HepG2 (cell line): ENCODE measurements around the gene SULT1C4. TPM values are rescaled to one million over a fixed set of nuclear protein-coding genes. Genes with fewer than 3 reads are reported as not detected.
A peak's percentile ranks its signal among the peaks of the same experiment; 100 is the strongest.

Experiments used
- CBX2 ChIP-seq, 2 experiments: fragments of 200-600 bp in 1 of 2; sonication (generic); formaldehyde crosslinking in 1 of 2; IDR thresholded peaks; 2 replicates each; pipeline versions ENCODE4 v1.7.0 to v1.8.1; 2018 to 2022; ENCODE audit warnings: low read depth in 2 of 2, low read length in 1 of 2, mild to moderate bottlenecking in 1 of 2, missing genetic modification reagents in 1 of 2
- CCDC6 ChIP-seq: sonication (generic); formaldehyde crosslinking; IDR thresholded peaks from 2 replicates; pipeline ENCODE4 v1.8.1; 2022; ENCODE audit warnings: mild to moderate bottlenecking, missing genetic modification reagents, moderate library complexity
- DR1 ChIP-seq: sonication (generic); formaldehyde crosslinking; IDR thresholded peaks from 2 replicates; pipeline ENCODE4 v1.8.0; 2021; ENCODE audit warnings: mild to moderate bottlenecking, missing genetic modification reagents, inconsistent platforms
- FLYWCH1 ChIP-seq: sonication (generic); formaldehyde crosslinking; IDR thresholded peaks from 2 replicates; pipeline ENCODE4 v1.8.1; 2023; ENCODE audit warnings: mild to moderate bottlenecking, missing genetic modification reagents
- HOXA7 ChIP-seq: sonication (generic); formaldehyde crosslinking; IDR thresholded peaks from 2 replicates; pipeline ENCODE4 v1.8.1; 2022; ENCODE audit warnings: mild to moderate bottlenecking, missing genetic modification reagents, moderate library complexity
- NFYC ChIP-seq: IDR thresholded peaks from 2 replicates; pipeline ENCODE4 v1.6.1; 2016; ENCODE audit warnings: missing genetic modification reagents, missing compliant biosample characterization
- RARA ChIP-seq: IDR thresholded peaks from 2 replicates; pipeline ENCODE4 v1.6.1; 2016; ENCODE audit warnings: missing genetic modification reagents, missing compliant biosample characterization
- RFXAP ChIP-seq: sonication (generic); formaldehyde crosslinking; IDR thresholded peaks from 2 replicates; pipeline ENCODE4 v1.4.0; 2020; ENCODE audit warnings: missing genetic modification reagents, borderline replicate concordance
- SALL2 ChIP-seq: sonication (generic); formaldehyde crosslinking; IDR thresholded peaks from 2 replicates; pipeline ENCODE4 v1.8.1; 2023; ENCODE audit warnings: mild to moderate bottlenecking, missing genetic modification reagents, inconsistent platforms
- SRSF9 ChIP-seq: fragments of 200-400 bp; formaldehyde crosslinking; IDR thresholded peaks from 2 replicates; pipeline ENCODE4 v1.6.1; 2018; ENCODE audit warnings: borderline replicate concordance, mild to moderate bottlenecking, low read depth, low read length; ENCODE audit not compliant: insufficient read depth, poor library complexity, severe bottlenecking
- ZNF775 ChIP-seq: sonication (generic); formaldehyde crosslinking; IDR thresholded peaks from 2 replicates; pipeline ENCODE4 v1.4.0; 2020; ENCODE audit warnings: missing genetic modification reagents, mild to moderate bottlenecking, moderate library complexity, borderline replicate concordance
- ZNF788 ChIP-seq: sonication (generic); formaldehyde crosslinking; IDR thresholded peaks from 2 replicates; pipeline ENCODE4 v1.5.0; 2020; ENCODE audit warnings: mild to moderate bottlenecking, missing genetic modification reagents, borderline replicate concordance
- polyA plus RNA-seq, 8 experiments: library from polyadenylated mRNA; depleted of rRNA in 3 of 8; stranded (reverse) in 7 of 8; unstranded in 1 of 8; fragments of >200 nt; fragmentation: Illumina TruSeq in 4 of 8; extraction: Trizol in 4 of 8; gene quantifications; 2 replicates each; pipeline versions ENCODE4 v1.2.1 to v1.2.3, GENCODE V29; 2011 to 2016; ENCODE audit warnings: low read depth in 4 of 8, missing spikeins in 1 of 8, mixed read lengths in 1 of 8; ENCODE audit not compliant: insufficient read depth in 1 of 8
- total RNA-seq, 5 experiments: library from RNA; depleted of rRNA; stranded (reverse); fragments of >200 nt; fragmentation: Illumina TruSeq; extraction: Trizol; gene quantifications; 2 replicates each; pipeline ENCODE4 v1.2.3, GENCODE V29; 2016; ENCODE audit warnings: low read depth in 1 of 5
- TF ChIP-seq, protein P1 (sequence below), 2 experiments: IDR thresholded peaks; 2 replicates each; pipeline ENCODE4 v1.6.1; 2011 to 2012; ENCODE audit warnings: low read length in 2 of 2, borderline replicate concordance in 1 of 2, low read depth in 1 of 2, mild to moderate bottlenecking in 1 of 2, moderate library complexity in 1 of 2
- TF ChIP-seq, protein P2 (sequence below): sonication (generic); formaldehyde crosslinking; IDR thresholded peaks from 2 replicates; pipeline ENCODE4 v1.4.0; 2020; ENCODE audit warnings: mild to moderate bottlenecking, missing genetic modification reagents
- TF ChIP-seq, protein P3 (sequence below): sonication (generic); formaldehyde crosslinking; IDR thresholded peaks from 2 replicates; pipeline ENCODE4 v1.4.0; 2020; ENCODE audit warnings: mild to moderate bottlenecking, missing genetic modification reagents
- TF ChIP-seq, protein P4 (sequence below): sonication (generic); formaldehyde crosslinking; IDR thresholded peaks from 2 replicates; pipeline ENCODE4 v1.4.0; 2020; ENCODE audit warnings: mild to moderate bottlenecking, low read depth, missing genetic modification reagents
- TF ChIP-seq, protein P5 (sequence below): sonication (generic); formaldehyde crosslinking; IDR thresholded peaks from 2 replicates; pipeline ENCODE4 v1.5.1; 2020; ENCODE audit warnings: missing genetic modification reagents, mild to moderate bottlenecking, borderline replicate concordance

SULT1C4 gene
- total and polyA plus RNA-seq, 2 of the 13 experiments (the other 11 are each of a cell fraction or from before 2014, with no cell fraction given) = 1.3 to 8.6 TPM

DNA sequence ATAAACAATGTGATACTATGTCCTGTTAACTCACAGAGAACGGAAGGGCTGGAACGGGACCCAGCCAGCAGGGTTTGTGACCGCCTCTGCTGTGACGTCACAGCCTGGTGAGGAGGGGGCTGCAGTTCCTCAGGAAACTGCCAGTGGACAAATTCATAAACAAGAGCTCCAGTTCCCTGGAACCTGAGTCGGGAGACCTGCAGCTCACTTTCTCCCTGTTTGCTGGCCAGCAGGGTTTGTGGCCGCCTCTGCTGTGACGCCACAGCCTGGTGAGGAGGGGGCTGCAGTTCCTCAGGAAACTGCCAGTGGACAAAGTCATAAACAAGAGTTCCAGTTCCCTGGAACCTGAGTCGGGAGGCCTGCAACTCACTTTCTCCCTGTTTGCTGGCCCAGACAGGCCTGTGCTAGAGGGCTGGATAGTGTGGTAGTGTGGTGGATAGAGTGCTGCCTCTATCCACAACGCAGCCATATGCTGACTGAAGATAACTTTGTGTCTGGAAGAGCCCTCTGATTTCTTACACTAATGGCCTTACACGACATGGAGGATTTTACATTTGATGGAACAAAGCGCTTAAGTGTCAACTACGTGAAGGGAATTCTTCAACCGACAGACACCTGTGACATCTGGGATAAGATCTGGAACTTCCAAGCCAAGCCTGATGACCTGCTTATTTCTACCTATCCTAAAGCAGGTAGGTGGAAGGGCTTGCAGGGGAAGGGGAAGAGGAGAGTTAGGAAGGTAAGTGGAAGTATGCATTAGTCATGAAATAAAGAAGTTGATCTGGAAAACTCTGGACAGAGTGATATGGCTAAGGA, at the start of gene SULT1C4 (continued):
- TF ChIP-seq, protein P1, sequence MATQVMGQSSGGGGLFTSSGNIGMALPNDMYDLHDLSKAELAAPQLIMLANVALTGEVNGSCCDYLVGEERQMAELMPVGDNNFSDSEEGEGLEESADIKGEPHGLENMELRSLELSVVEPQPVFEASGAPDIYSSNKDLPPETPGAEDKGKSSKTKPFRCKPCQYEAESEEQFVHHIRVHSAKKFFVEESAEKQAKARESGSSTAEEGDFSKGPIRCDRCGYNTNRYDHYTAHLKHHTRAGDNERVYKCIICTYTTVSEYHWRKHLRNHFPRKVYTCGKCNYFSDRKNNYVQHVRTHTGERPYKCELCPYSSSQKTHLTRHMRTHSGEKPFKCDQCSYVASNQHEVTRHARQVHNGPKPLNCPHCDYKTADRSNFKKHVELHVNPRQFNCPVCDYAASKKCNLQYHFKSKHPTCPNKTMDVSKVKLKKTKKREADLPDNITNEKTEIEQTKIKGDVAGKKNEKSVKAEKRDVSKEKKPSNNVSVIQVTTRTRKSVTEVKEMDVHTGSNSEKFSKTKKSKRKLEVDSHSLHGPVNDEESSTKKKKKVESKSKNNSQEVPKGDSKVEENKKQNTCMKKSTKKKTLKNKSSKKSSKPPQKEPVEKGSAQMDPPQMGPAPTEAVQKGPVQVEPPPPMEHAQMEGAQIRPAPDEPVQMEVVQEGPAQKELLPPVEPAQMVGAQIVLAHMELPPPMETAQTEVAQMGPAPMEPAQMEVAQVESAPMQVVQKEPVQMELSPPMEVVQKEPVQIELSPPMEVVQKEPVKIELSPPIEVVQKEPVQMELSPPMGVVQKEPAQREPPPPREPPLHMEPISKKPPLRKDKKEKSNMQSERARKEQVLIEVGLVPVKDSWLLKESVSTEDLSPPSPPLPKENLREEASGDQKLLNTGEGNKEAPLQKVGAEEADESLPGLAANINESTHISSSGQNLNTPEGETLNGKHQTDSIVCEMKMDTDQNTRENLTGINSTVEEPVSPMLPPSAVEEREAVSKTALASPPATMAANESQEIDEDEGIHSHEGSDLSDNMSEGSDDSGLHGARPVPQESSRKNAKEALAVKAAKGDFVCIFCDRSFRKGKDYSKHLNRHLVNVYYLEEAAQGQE (IDR thresholded peaks at IDR 0.05; ENCODE audit: borderline replicate concordance in 1 of 2, low read depth in 1 of 2, low read length in 2 of 2) = no peak
- TF ChIP-seq ZNF788 = no peak
- TF ChIP-seq CCDC6 (CRISPR knock-in tag) = no peak
- TF ChIP-seq, protein P2, sequence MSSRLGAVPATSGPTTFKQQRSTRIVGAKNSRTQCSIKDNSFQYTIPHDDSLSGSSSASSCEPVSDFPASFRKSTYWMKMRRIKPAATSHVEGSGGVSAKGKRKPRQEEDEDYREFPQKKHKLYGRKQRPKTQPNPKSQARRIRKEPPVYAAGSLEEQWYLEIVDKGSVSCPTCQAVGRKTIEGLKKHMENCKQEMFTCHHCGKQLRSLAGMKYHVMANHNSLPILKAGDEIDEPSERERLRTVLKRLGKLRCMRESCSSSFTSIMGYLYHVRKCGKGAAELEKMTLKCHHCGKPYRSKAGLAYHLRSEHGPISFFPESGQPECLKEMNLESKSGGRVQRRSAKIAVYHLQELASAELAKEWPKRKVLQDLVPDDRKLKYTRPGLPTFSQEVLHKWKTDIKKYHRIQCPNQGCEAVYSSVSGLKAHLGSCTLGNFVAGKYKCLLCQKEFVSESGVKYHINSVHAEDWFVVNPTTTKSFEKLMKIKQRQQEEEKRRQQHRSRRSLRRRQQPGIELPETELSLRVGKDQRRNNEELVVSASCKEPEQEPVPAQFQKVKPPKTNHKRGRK (CRISPR knock-in tag) = no peak
- no peak for TF ChIP-seq CBX2 (IDR thresholded peaks at IDR 0.05; ENCODE audit: low read depth, low read length)
- TF ChIP-seq CBX2 (CRISPR knock-in tag; IDR thresholded peaks at IDR 0.05; ENCODE audit: low read depth) = no peak
- TF ChIP-seq, protein P3, sequence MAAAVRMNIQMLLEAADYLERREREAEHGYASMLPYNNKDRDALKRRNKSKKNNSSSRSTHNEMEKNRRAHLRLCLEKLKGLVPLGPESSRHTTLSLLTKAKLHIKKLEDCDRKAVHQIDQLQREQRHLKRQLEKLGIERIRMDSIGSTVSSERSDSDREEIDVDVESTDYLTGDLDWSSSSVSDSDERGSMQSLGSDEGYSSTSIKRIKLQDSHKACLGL (CRISPR knock-in tag) = no peak
- TF ChIP-seq NFYC (CRISPR knock-in tag) = no peak
- TF ChIP-seq, protein P4, sequence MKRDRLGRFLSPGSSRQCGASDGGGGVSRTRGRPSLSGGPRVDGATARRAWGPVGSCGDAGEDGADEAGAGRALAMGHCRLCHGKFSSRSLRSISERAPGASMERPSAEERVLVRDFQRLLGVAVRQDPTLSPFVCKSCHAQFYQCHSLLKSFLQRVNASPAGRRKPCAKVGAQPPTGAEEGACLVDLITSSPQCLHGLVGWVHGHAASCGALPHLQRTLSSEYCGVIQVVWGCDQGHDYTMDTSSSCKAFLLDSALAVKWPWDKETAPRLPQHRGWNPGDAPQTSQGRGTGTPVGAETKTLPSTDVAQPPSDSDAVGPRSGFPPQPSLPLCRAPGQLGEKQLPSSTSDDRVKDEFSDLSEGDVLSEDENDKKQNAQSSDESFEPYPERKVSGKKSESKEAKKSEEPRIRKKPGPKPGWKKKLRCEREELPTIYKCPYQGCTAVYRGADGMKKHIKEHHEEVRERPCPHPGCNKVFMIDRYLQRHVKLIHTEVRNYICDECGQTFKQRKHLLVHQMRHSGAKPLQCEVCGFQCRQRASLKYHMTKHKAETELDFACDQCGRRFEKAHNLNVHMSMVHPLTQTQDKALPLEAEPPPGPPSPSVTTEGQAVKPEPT (CRISPR knock-in tag) = 0 out of 2 replicates have a peak, but pooled peaks have one; percentile 52
- TF ChIP-seq FLYWCH1 = no peak
- TF ChIP-seq HOXA7 (CRISPR knock-in tag) = no peak
- no peak for TF ChIP-seq ZNF775 (CRISPR knock-in tag)
- TF ChIP-seq SALL2 = no peak
- TF ChIP-seq RARA (CRISPR knock-in tag) = no peak
- no peak for TF ChIP-seq SRSF9
- no peak for TF ChIP-seq DR1 (CRISPR knock-in tag)
- TF ChIP-seq, protein P5, sequence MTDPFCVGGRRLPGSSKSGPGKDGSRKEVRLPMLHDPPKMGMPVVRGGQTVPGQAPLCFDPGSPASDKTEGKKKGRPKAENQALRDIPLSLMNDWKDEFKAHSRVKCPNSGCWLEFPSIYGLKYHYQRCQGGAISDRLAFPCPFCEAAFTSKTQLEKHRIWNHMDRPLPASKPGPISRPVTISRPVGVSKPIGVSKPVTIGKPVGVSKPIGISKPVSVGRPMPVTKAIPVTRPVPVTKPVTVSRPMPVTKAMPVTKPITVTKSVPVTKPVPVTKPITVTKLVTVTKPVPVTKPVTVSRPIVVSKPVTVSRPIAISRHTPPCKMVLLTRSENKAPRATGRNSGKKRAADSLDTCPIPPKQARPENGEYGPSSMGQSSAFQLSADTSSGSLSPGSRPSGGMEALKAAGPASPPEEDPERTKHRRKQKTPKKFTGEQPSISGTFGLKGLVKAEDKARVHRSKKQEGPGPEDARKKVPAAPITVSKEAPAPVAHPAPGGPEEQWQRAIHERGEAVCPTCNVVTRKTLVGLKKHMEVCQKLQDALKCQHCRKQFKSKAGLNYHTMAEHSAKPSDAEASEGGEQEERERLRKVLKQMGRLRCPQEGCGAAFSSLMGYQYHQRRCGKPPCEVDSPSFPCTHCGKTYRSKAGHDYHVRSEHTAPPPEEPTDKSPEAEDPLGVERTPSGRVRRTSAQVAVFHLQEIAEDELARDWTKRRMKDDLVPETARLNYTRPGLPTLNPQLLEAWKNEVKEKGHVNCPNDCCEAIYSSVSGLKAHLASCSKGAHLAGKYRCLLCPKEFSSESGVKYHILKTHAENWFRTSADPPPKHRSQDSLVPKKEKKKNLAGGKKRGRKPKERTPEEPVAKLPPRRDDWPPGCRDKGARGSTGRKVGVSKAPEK (CRISPR knock-in tag) = no peak
- TF ChIP-seq RFXAP = no peak
